Measurements from ENCODE around the gene KLHL21. TPM values are rescaled to one million over a fixed set of nuclear protein-coding genes. Genes with fewer than 3 reads are reported as not detected.
A peak's percentile ranks its signal among the peaks of the same experiment; 100 is the strongest.
"Not testable (repeated sequence)": the region's sequence is repeated elsewhere in the genome, so short reads cannot be mapped to it uniquely, and the experiment has no call there.

The KLHL21 gene
- total RNA-seq, 1 donor from 2014 or later: 18.3 TPM

GRCh38 chr1:6599991-6600390, 2.7 kb downstream of the KLHL21 start:
- DNase-seq (ENCODE audit: low read depth in 2 of 2): not testable (repeated sequence)

GRCh38 chr1:6599141-6599975, 3.3 kb downstream of the KLHL21 start:
- DNase-seq (ENCODE audit: low read depth in 2 of 2): peak in 1 of 2 donors; percentile 38

DNA sequence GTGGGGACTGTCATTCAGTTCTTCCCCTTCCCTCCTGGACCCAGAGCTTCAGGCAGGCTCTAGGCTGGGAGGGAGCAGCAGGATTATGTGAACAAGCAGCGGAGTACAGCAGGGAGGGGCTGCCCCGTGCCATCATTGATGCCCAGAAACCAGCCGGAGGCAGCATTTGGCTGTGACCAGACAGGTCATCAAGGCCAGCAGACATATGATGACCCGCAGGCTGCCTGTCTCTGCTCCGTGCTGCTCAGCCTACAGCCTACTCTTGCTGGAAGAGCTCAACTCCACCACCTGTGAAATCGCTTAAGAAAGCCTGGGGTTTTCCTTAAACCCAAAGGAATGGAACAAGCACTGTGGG, 4.9 kb downstream of the KLHL21 start:
- DNase-seq (ENCODE audit: low read depth in 2 of 2): no peak

GRCh38 chr1:6596886-6597776, 5.5 kb downstream of the KLHL21 start:
- DNase-seq (ENCODE audit: low read depth in 2 of 2): no peak

DNA sequence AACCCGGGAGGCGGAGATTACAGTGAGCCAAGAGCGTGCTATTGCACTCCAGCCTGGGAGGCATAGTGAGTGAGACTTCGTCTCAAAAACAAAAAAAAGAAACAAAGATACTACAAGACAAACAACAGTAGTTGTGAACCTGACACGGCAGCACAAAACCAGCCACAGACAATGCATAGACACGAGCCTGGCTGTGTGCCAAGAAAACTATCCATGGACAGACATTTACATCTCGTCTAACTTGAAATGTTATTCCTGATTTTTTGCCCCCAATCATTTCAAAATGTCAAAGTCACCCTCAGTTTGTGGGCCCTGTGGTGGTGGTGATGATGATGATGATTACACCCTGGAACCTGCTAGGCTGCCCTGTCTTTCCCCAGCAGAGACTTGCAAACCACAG, 6.3 kb downstream of the KLHL21 start:
- DNase-seq (ENCODE audit: low read depth in 2 of 2): peak in 1 of 2 donors; percentile 54

- DNase-seq (ENCODE audit: low read depth in 2 of 2): no peak
Observed at GRCh38 chr1:6594977-6595740, 7.5 kb downstream of the KLHL21 start.

DNA sequence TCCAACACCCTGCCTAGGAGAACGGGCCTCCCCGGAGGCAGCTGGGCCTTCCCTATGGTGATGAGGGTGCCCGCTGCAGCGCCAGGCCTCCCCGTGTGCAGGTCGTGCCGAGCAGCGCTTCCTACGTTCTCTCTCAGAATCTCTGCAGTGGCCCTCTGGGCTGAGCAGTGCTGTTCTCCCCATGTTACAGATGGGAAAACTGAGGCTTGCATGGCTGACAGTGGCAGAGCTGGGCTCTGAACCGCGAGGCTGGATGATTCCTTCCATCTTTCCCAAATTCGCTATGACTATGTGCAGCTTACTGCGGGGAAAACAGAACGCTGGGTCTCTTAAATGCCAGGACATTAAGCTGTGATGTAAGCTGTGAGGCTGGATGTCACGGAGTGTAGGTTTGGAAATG, 8.9 kb downstream of the KLHL21 start:
- no peak for DNase-seq (ENCODE audit: low read depth in 2 of 2)

DNA sequence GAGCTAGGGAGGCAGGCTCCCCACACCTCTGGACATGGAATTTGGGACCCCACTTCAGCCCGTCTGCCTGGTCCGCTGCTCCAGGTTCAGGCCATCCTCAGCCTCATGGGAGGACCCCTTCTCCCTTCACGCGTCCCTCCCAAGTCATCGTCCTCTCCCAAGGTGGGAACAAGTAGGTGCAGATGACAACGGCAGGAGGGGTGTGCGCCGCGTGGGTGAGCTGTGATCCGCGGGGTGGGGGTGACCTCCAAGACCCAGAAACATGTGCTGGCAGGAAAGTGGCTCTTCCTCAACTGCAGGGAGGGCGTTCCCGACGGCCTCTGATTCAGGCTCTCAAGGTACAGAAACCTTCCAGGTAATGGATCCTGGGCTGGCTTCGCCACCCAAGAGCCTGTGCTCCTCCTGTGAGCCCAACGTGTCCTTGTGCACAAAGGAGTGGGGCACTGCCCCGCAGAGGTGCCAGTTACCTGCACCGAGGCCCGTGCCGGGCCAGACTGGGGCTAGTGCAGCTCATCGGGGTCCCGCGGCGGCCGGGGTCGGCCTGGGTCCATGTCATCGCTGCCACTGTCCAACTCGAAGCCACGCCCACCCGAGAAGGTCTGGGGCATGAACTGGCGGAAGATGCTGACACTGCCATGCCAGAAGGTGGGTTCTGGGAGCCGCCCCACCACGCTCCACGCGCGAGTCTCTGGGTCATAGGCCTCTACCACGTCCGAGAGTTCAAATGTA, 9.6 kb downstream of the KLHL21 start:
- DNase-seq (ENCODE audit: low read depth in 2 of 2): no peak

GRCh38 chr1:6592441-6592840, 10.2 kb downstream of the KLHL21 start:
- no peak for DNase-seq (ENCODE audit: low read depth in 2 of 2)

- DNase-seq (ENCODE audit: low read depth in 2 of 2): no peak
Observed at GRCh38 chr1:6591644-6592043, 11.0 kb downstream of the KLHL21 start.

DNA sequence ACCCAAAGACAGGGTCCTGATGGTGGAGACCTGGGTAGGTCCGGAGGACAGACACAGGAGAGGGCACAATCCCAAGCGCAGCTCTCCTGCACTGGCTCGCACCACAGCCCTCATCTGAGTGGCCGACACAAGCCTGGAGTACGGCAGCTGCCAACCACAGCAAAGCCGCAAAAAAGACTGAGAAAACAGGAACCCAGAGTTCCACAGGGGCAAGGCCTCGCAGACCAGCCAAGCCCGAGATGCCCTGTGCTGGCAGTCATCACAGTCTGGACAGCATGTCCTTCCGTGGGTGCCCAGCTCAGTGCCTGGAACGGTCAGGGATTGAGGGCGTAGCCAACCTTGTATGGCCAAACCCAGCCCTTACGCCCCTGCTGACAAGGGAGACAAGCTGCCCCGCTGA, 11.4 kb downstream of the KLHL21 start:
- no peak for DNase-seq (ENCODE audit: low read depth in 2 of 2)

- DNase-seq (ENCODE audit: low read depth in 2 of 2): no peak
Observed at GRCh38 chr1:6590046-6590445, 12.6 kb downstream of the KLHL21 start.

GRCh38 chr1:6588893-6589520, 13.7 kb downstream of the KLHL21 start:
- DNase-seq (ENCODE audit: low read depth in 2 of 2): no peak

DNA sequence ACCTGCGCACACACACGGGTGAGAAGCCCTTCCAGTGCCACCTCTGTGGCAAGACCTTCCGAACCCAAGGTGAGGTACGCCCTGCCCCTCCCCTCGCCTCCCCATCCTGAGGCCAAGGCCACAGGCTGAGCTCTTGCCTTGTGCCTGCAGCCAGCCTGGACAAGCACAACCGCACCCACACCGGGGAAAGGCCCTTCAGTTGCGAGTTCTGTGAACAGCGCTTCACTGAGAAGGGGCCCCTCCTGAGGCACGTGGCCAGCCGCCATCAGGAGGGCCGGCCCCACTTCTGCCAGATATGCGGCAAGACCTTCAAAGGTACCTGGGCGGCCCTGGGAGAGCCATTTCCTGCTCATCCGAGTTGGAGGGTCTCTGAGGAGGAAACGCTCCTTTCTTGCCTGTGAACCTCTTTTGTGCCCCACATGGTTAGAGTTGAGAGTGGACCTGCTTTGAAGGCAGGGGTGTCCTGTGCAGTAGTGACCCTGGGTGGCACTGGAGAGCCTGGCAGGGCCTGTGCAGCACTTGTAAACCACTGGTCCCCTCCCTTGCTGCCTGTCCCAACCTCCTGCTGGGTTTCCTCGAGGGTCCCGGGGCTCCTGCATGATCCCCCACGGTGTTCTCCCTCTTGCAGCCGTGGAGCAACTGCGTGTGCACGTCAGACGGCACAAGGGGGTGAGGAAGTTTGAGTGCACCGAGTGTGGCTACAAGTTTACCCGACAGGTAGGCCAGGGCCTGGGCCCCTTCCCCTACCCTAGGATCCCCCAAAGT, 14.4 kb downstream of the KLHL21 start:
- DNase-seq (ENCODE audit: low read depth in 2 of 2): no peak

DNA sequence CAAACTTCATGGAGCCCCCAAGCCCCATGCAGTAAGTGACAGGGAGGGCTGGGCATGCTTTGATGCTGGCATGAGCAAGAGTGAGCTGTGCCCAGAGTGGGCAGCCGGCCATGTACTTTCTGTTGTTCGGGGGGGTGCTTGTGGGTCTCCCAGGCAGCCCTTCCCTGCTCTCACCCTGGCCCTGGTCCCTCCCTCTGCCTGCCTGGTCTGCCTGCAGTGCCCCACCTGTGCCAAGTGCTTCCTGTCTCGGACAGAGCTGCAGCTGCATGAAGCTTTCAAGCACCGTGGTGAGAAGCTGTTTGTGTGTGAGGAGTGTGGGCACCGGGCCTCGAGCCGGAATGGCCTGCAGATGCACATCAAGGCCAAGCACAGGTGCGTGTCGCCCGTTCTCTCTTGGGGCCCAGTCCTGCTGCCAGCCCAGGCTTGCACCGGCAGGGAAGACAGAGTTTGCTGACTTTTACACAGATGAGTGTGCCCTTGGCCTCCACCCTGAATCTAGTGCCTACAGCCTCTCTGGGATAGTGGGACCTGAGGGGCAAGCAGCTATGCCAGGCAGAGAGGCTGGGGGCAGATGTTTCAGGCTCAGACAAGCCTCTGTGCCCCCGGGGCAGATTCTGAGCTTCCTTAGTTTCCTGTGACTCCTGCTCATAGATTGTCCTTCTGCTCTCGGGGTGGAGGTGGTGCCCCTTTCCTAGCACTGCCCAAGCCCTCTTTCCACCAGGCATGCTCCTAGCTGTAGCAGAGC, 15.2 kb downstream of the KLHL21 start:
- DNase-seq (ENCODE audit: low read depth in 2 of 2): no peak

DNA sequence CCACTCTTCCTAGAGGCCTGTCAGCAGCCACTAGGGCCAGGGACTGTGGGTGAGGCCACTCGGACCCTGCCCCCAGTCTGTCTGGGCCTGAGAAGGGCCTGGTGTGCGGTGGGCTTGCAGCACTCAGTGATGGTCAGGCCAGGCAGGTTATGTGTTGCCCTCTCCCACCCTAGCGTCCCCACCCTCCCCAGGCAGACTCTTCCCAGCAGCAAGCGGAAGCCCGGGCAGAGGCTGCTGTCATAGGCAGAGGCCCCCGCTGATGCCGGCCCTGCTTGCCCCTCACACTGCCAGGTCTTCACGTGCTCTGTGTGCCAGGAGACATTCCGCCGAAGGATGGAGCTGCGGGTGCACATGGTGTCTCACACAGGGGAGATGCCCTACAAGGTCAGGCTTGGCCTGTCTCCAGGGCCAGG, 16.3 kb downstream of the KLHL21 start:
- no peak for DNase-seq (ENCODE audit: low read depth in 2 of 2)

DNA sequence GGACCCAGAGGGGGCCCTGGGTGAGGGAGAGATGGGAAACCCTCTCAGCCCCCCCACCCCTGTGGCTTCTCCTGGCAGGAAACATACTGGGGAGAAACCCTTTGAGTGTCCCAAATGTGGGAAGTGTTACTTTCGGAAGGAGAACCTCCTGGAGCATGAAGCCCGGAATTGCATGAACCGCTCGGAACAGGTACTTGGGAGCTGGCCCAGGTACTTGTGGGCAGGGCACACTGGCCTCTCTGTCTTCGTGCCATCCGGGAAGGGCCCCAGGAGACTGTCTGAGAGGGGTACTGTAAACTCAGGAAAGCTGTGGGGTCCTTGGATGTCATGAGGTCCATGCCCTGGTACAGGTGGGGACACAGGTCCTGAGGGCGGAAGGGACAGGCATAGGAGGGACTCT, 16.8 kb downstream of the KLHL21 start:
- no peak for DNase-seq (ENCODE audit: low read depth in 2 of 2)

GRCh38 chr1:6585081-6585722, 17.5 kb downstream of the KLHL21 start:
- DNase-seq (ENCODE audit: low read depth in 2 of 2): no peak

Data from lung microvascular endothelial cell (primary cell).